ENCODE data around the gene CTSC. TPM values are rescaled to one million over a fixed set of nuclear protein-coding genes. Genes with fewer than 3 reads are reported as not detected.
"Not testable (repeated sequence)": the region's sequence is repeated elsewhere in the genome, so short reads cannot be mapped to it uniquely, and the experiment has no call there.

The CTSC gene
- total and polyA plus RNA-seq, 7 experiments from 2014 or later: 26.9 to 174 (median 86.6) TPM

DNA sequence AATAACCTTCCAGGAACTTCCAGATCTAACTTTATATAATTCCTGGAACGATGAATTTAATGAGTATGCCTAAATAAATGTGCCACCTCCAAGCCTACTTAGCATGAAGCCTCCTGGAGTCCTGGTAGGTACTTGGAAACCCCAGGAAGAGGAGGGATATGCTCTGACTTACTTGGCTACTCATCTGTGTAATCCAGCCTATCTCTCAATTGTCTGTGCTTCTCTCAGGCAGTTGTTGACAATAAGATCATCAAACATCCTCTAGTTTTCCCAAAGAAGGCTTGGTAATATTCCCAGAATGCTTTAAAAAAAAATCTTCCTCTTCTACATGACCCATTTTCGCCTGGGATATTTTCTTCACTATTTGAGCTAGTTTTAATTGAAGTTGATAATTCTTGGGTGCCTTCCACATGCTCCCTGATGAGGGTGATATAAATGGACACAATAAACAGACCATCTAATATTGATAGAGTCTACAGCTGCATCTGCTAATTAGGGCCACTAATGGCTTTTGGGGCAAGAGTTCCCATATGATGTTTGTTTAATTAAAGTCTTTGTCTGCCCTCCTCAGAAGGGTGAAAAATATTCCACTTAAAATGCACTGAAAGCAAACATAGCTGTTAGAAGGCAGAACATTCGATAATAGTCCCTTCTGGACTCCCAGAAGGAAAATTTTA, 86.8 kb downstream of the CTSC start:
- Mint-ChIP-seq H3K9me3 (peaks cover 0 to 16% (median 5%) of the 10 kb centered on the region in 11 donors), H3K27me3 (no peaks in the 10 kb centered on the region), H3K27ac (no peak overlapping the region), H3K36me3 (peaks cover 0 to 8% (median 6%) of the 10 kb centered on the region in 5 donors), H3K4me1 (peaks cover 0 to 3% (median 0%) of the 10 kb centered on the region in 7 donors), H3K4me3 (no peak overlapping the region)
- ChIA-PET POLR2A (no interaction called here), CTCF (no interaction called here)
- DNase-seq (no peak), ATAC-seq (no peak)
- Histone ChIP-seq H3K27me3 (ENCODE audit: control insufficient read depth in 2 of 2, insufficient read depth in 2 of 2, low read length in 2 of 2) (no peaks in the 10 kb centered on the region), H3K9me3 (ENCODE audit: control insufficient read depth in 2 of 3, low read length in 3 of 3) (no peaks in the 10 kb centered on the region), H3K27ac (ENCODE audit: low read depth, low read length) (no peak overlapping the region), H3K36me3 (ENCODE audit: control insufficient read depth in 2 of 3, insufficient read depth in 3 of 3, low read length in 3 of 3) (no peaks in the 10 kb centered on the region), H3K4me3 (ENCODE audit: low read length) (no peak overlapping the region), H3K4me1 (ENCODE audit: control insufficient read depth in 2 of 2, insufficient read depth in 2 of 2, low read length in 2 of 2) (no peaks in the 10 kb centered on the region)
- intact Hi-C loops (cut with micrococcal nuclease): no loop called here

DNA sequence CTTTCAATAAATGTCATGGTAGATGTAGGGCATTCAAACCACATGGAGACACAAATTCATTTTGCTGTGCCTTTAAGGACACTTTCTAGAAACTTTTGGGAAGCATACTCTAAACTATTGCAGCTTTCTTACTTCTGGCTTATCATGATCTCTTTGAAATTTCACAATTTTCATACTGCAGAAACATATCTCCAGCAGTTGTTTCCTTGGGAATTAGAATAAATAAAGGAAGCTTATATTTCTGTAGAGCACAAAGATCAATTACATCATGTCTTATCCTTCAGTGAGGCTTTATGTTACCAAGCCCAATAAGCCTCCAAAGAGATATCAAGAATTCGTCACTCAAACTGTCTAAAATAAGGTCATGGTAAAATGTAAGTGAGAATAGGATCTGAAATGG, 87.8 kb downstream of the CTSC start:
- intact Hi-C loops (cut with micrococcal nuclease): no loop called here
- ChIA-PET CTCF (no interaction called here), POLR2A (no interaction called here)
- Histone ChIP-seq H3K4me3 (ENCODE audit: low read length) (no peak overlapping the region), H3K4me1 (ENCODE audit: control insufficient read depth in 2 of 2, insufficient read depth in 2 of 2, low read length in 2 of 2) (no peaks in the 10 kb centered on the region), H3K9me3 (ENCODE audit: control insufficient read depth in 2 of 3, low read length in 3 of 3) (no peaks in the 10 kb centered on the region), H3K36me3 (ENCODE audit: control insufficient read depth in 2 of 3, insufficient read depth in 3 of 3, low read length in 3 of 3) (no peaks in the 10 kb centered on the region), H3K27ac (ENCODE audit: low read depth, low read length) (no peak overlapping the region), H3K27me3 (ENCODE audit: control insufficient read depth in 2 of 2, insufficient read depth in 2 of 2, low read length in 2 of 2) (no peaks in the 10 kb centered on the region)
- no peak overlapping the region for H3K27ac Mint-ChIP-seq
- H3K9me3 Mint-ChIP-seq: peaks cover 0 to 6% (median 2%) of the 10 kb centered on the region in 11 donors
- H3K4me3 Mint-ChIP-seq: no peak overlapping the region
- ATAC-seq (no peak), DNase-seq (no peak)
- H3K36me3 Mint-ChIP-seq: peaks cover 0 to 5% (median 0%) of the 10 kb centered on the region in 5 donors
- no peaks in the 10 kb centered on the region for H3K4me1 Mint-ChIP-seq
- no peaks in the 10 kb centered on the region for H3K27me3 Mint-ChIP-seq

DNA sequence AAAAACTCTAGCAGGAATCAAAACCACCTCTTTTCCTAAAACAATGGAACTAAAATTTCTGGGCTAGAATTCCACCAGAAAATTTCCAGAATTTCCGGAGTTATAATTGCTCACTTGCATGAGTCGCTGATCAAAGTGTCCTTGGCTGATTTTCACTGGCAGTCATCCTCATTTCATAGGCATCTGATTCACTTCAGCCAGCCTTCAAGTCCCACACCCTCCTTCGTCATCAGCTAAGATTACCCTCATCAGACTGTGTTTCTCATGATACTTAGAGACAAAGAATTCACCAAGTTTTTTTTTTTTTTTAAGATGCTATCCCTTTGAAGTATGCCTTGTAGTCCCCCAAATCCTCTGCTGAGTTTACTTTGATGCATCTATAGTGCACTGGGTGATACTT, 90.8 kb downstream of the CTSC start:
- H3K36me3 Mint-ChIP-seq: peaks cover 4 to 18% (median 8%) of the 10 kb centered on the region in 5 donors
- POLR2A ChIA-PET: no interaction called here
- intact Hi-C loops (cut with micrococcal nuclease): no loop called here
- CTCF ChIA-PET: no interaction called here
- no peak overlapping the region for H3K27ac Mint-ChIP-seq
- Histone ChIP-seq H3K27ac (ENCODE audit: low read depth, low read length) (no peak overlapping the region), H3K27me3 (ENCODE audit: control insufficient read depth in 2 of 2, insufficient read depth in 2 of 2, low read length in 2 of 2) (no peaks in the 10 kb centered on the region), H3K36me3 (ENCODE audit: control insufficient read depth in 2 of 3, insufficient read depth in 3 of 3, low read length in 3 of 3) (no peaks in the 10 kb centered on the region), H3K9me3 (ENCODE audit: control insufficient read depth in 2 of 3, low read length in 3 of 3) (no peaks in the 10 kb centered on the region), H3K4me3 (ENCODE audit: low read length) (no peak overlapping the region), H3K4me1 (ENCODE audit: control insufficient read depth in 2 of 2, insufficient read depth in 2 of 2, low read length in 2 of 2) (no peaks in the 10 kb centered on the region)
- H3K27me3 Mint-ChIP-seq: peaks cover 0 to 2% (median 0%) of the 10 kb centered on the region in 5 donors
- no peak for ATAC-seq
- no peak for DNase-seq
- no peak overlapping the region for H3K4me3 Mint-ChIP-seq
- peaks cover 0 to under 1% (median 0%) of the 10 kb centered on the region in 7 donors for H3K4me1 Mint-ChIP-seq
- peaks cover 4 to 25% (median 11%) of the 10 kb centered on the region in 11 donors for H3K9me3 Mint-ChIP-seq

DNA sequence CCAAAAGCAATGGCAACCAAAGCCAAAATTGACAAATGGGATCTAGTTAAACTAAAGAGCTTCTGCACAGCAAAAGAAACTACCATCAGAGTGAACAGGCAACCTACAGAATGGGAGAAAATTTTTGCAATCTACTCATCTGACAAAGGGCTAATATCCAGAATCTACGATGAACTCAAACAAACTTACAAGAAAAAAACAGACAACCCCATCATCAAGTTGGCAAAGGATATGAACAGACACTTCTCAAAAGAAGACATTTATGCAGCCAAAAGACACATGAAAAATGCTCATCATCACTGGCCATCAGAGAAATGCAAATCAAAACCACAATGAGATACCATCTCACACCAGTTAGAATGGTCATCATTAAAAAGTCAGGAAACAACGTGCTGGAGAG, 92.0 kb downstream of the CTSC start:
- H3K9me3 ChIP-seq (ENCODE audit: control insufficient read depth in 2 of 3, low read length in 3 of 3); H3K27ac Mint-ChIP-seq; POLR2A ChIA-PET; H3K4me1 Mint-ChIP-seq; H3K36me3 ChIP-seq (ENCODE audit: control insufficient read depth in 2 of 3, insufficient read depth in 3 of 3, low read length in 3 of 3); H3K4me3 ChIP-seq (ENCODE audit: low read length); intact Hi-C loops (cut with micrococcal nuclease); CTCF ChIA-PET; DNase-seq; H3K27me3 ChIP-seq (ENCODE audit: control insufficient read depth in 2 of 2, insufficient read depth in 2 of 2, low read length in 2 of 2); H3K27ac ChIP-seq (ENCODE audit: low read depth, low read length); H3K4me3 Mint-ChIP-seq; H3K27me3 Mint-ChIP-seq; H3K4me1 ChIP-seq (ENCODE audit: control insufficient read depth in 2 of 2, insufficient read depth in 2 of 2, low read length in 2 of 2); ATAC-seq: not testable (repeated sequence)
- Mint-ChIP-seq H3K36me3 (peaks cover 4 to 21% (median 10%) of the 10 kb centered on the region in 5 donors), H3K9me3 (peaks cover 6 to 27% (median 14%) of the 10 kb centered on the region in 11 donors)

Other genes starting within 250 kb of the CTSC start
- gene RAB38, start 162.3 kb downstream of the CTSC start, total RNA-seq: 1 to 10 TPM in 2 of 5 experiments, under 1 TPM in 2, not detected in 1; 0.21 to 1.9 (median 0.92) TPM
- under 1 TPM in 1 of 2 donors, not detected in 1; 0.14 TPM for gene RAB38, start 162.3 kb downstream of the CTSC start, polyA plus RNA-seq

All from naive thymus-derived CD4-positive, alpha-beta T cell (primary cell).